Duodenal mucosa (tissue), 2 donors: Measurements from ENCODE around the gene MARCHF4.
"Not testable (repeated sequence)": the region's sequence is repeated elsewhere in the genome, so short reads cannot be mapped to it uniquely, and the experiment has no call there.

ENCODE experiments used
- H3K27ac ChIP-seq: one replicate; pipeline ENCODE4 v1.7.0; 2013; ENCODE audit warnings: low read depth, low read length
- H3K27me3 ChIP-seq, 2 donors: one replicate each; pipeline ENCODE4 v1.7.0; 2013; ENCODE audit warnings: low read length in 2 of 2, control low read depth in 1 of 2; ENCODE audit not compliant: insufficient read depth in 2 of 2, control insufficient read depth in 1 of 2
- H3K36me3 ChIP-seq, 2 donors: one replicate each; pipeline ENCODE4 v1.7.0; 2013; ENCODE audit warnings: low read length in 2 of 2, control low read depth in 1 of 2; ENCODE audit not compliant: insufficient read depth in 2 of 2, control insufficient read depth in 1 of 2
- H3K4me1 ChIP-seq, 2 donors: one replicate each; pipeline ENCODE4 v1.7.0; 2013; ENCODE audit warnings: low read length in 2 of 2, control low read depth in 1 of 2; ENCODE audit not compliant: insufficient read depth in 2 of 2, control insufficient read depth in 1 of 2
- H3K4me3 ChIP-seq, 2 donors: one replicate each; pipeline ENCODE4 v1.7.0; 2013; ENCODE audit warnings: low read length in 2 of 2, low read depth in 1 of 2
- H3K9ac ChIP-seq, 2 donors: one replicate each; pipeline ENCODE4 v1.7.0; 2013; ENCODE audit warnings: low read length in 2 of 2, low read depth in 1 of 2
- H3K9me3 ChIP-seq, 2 donors: one replicate each; pipeline ENCODE4 v1.7.0; 2013; ENCODE audit warnings: low read length in 2 of 2, control low read depth in 1 of 2; ENCODE audit not compliant: control insufficient read depth in 1 of 2

MARCHF4 gene

DNA sequence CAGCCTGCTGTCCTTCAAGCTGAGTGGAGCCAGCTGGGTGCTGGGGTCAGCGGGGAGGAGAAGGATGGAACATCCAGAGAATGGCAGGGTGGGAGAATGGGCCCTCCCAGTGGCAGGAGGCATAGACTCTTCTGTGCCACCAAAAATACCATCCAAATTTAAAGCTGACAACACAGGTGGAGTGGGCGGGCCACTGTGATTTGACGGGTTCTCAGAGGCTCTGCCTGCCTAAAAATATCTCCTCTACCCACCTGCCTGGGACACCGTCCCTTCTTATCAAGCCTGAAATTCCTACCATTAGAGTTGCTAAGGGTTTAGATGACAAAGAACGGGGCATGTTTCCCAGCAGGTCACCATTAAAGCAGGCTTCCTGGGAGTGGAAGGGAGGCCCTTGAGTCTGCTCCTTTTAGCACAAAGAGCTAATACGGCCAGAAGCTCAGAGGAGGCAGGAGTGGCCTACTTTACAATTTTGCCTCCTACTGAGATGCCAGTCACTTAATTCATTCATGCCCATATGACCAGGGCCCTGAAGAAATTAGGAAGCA, 19.8 kb upstream of the MARCHF4 start:
- no peak overlapping the region for H3K4me3 ChIP-seq
- no peaks in the 10 kb centered on the region for H3K9me3 ChIP-seq
- no peak overlapping the region for H3K27ac ChIP-seq
- H3K9ac ChIP-seq, result no peak overlapping the region
- no peaks in the 10 kb centered on the region for H3K4me1 ChIP-seq
- H3K36me3 ChIP-seq, result no peaks in the 10 kb centered on the region
- H3K27me3 ChIP-seq, result no peaks in the 10 kb centered on the region

DNA sequence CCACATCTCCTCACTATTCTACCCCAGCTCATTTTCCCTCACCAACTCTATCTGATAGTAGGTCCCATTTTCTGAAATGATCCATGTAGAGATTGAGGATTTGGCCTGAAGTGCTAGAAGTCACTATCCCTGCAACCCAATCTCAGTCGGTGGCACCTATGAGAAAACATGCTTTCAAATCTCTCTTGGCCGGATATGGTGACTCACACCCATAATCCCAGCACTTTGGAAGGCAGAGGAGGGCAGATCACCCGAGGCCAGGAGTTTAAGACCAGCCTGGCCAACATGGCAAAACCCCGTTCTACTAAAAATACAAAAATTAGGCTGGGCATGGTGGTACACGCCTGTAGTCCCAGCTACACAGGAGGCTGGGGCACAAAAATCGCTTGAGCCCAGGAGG, 19.1 kb upstream of the MARCHF4 start:
- H3K4me3 ChIP-seq, result no peak overlapping the region
- H3K9me3 ChIP-seq, result no peaks in the 10 kb centered on the region
- H3K9ac ChIP-seq, result no peak overlapping the region
- H3K27ac ChIP-seq, result no peak overlapping the region
- no peaks in the 10 kb centered on the region for H3K4me1 ChIP-seq
- no peaks in the 10 kb centered on the region for H3K27me3 ChIP-seq
- no peaks in the 10 kb centered on the region for H3K36me3 ChIP-seq

DNA sequence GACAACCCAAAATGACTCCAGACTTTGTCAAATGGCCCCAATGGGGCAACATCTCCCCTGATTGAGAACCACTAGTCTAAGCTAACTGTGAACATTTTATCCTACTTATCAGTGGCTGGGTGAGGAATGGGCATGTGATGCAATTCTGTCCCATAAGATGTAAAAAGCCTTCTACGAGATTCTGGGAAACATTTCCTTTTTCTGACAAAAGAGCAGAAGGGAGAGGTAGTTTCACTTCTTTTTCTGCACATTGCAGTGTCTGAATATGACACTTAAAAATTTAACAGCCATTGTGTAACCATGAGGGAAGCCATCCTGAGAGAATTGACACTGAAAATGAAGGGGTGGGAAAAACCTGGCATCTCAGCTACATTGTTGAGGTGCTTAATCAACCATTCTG, 17.3 kb upstream of the MARCHF4 start:
- Histone ChIP-seq H3K4me1 (no peaks in the 10 kb centered on the region), H3K36me3 (no peaks in the 10 kb centered on the region), H3K4me3 (no peak overlapping the region), H3K9me3 (no peaks in the 10 kb centered on the region), H3K27me3 (no peaks in the 10 kb centered on the region), H3K27ac (no peak overlapping the region), H3K9ac (no peak overlapping the region)

DNA sequence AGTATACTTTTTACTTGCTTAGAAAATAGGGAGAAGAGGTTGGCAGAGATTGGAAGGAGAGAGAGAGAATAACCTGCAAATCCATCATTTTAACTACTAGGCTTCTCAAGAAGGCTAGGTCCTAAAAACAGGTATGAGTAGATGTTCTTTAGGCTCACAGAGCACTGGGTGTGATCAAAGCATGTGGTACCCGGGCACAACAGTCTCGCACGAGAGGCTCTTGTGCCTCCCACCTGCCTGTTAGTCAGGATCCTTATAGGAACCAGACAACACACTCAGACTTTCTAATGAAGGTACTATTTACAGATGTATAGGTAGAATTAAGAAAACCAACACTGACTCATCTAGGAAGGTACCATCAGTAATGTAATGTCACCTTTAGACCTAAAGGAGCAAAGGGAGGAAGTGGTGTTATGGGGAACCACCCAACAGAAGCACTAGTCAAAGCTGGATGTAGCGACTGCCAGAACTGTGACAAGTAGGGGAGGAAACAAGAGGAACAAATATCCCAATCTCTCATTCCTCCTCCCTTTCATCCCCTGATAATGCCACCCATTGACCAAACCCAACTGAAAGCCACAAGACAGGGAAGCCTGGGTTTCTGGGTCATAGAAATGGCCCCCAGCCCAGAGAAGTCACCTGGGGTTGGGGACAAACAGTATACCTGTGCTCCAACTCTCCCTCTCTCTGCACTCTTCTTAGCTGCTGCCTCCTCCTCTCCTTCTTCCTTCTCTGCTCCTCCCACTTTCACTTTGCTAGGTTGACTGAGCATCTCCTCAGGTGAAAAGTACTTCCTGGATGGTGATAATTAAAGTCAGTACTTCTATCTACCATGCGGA, 16.0 kb upstream of the MARCHF4 start:
- H3K9me3 ChIP-seq, result no peaks in the 10 kb centered on the region
- H3K9ac ChIP-seq, result no peak overlapping the region
- H3K36me3 ChIP-seq, result no peaks in the 10 kb centered on the region
- no peaks in the 10 kb centered on the region for H3K27me3 ChIP-seq
- no peak overlapping the region for H3K27ac ChIP-seq
- no peaks in the 10 kb centered on the region for H3K4me1 ChIP-seq
- H3K4me3 ChIP-seq, result no peak overlapping the region

DNA sequence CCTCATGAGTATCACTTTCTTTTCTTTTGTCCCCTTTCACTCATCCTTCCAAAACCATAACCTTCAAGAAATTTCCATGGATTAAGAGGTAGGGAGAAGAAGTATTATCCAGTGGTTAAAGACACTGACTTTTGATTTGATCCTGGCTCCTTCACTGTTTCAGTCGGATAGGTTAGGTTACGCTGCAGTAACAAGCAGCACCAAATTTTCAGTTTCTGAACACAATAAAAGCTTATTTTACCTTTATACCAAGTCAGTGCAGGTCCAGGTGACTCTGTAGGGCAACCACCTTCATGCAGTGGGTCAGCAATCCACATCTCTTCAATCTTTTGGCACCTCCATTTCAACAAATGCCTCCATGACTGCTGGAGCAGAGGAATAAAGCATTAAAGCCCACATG, 15.0 kb upstream of the MARCHF4 start:
- no peaks in the 10 kb centered on the region for H3K27me3 ChIP-seq
- H3K4me3 ChIP-seq, result no peak overlapping the region
- no peaks in the 10 kb centered on the region for H3K4me1 ChIP-seq
- H3K9me3 ChIP-seq, result no peaks in the 10 kb centered on the region
- H3K27ac ChIP-seq, result no peak overlapping the region
- H3K9ac ChIP-seq, result no peak overlapping the region
- no peaks in the 10 kb centered on the region for H3K36me3 ChIP-seq

DNA sequence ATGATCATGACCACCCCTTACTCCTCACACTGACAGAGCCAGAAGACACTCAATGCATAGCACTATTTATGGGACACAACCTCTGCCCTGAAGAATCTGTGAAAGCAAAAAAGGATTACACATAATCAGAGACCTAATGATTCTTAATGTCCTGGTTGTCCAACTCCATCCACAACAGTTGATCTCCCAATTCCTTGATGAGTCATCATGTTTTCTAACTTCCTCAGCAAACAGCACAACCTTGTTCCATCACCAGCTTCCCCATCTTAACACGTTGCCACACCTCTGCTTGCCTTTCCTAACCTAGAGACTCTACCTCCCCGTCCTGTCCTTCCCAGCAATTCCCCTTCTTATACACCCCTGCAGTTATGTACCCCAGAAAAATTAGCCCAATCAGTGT, 13.2 kb upstream of the MARCHF4 start:
- no peak overlapping the region for H3K9ac ChIP-seq
- H3K9me3 ChIP-seq, result no peaks in the 10 kb centered on the region
- H3K4me3 ChIP-seq, result no peak overlapping the region
- H3K4me1 ChIP-seq, result no peaks in the 10 kb centered on the region
- H3K27ac ChIP-seq, result no peak overlapping the region
- no peaks in the 10 kb centered on the region for H3K27me3 ChIP-seq
- H3K36me3 ChIP-seq, result no peaks in the 10 kb centered on the region

DNA sequence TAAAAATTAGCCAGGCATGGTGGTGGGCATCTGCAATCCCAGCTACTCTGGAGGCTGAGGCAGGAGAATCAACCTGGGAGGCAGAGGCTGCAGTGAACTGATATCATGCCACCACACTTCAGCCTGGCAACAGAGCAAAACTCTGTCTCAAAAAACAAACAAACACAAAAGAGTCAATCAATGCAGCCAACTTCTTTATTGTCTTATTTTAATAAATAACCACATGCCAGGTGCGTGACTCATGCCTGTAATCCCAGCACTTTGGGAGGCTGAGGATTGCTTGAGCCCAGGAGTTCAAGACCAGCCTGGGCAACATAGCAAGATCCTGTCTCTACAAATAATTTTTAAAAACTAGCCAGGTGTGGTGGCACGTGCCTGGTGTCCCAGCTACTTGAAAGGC, 12.1 kb upstream of the MARCHF4 start:
- H3K27me3 ChIP-seq, result not testable (repeated sequence)

DNA sequence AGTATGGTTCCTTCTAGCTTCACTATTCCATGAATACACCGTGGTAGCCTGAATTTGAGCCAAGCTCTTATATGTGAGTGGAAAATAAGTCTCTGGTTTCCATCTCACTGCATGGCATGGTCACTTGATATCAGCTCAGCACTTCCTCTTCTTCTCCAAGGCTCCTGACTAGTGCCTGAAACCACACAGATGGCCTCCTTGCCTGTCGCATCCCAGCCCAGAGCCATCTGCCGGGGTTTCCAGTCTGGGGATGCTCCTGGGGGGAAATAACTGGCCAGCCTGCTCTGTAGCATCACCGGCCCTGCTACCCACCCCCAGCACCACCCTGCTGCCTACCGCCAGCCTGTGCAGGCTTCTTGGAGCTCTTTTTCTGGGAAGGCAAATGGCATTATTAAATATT, 7.7 kb upstream of the MARCHF4 start:
- no peaks in the 10 kb centered on the region for H3K9me3 ChIP-seq
- no peaks in the 10 kb centered on the region for H3K36me3 ChIP-seq
- H3K4me3 ChIP-seq, result no peak overlapping the region
- no peak overlapping the region for H3K9ac ChIP-seq
- no peaks in the 10 kb centered on the region for H3K27me3 ChIP-seq
- no peaks in the 10 kb centered on the region for H3K4me1 ChIP-seq
- no peak overlapping the region for H3K27ac ChIP-seq

More for the DNA sequence above, 12.1 kb upstream of the MARCHF4 start:
- not testable (repeated sequence) for H3K9ac ChIP-seq, H3K4me1 ChIP-seq, H3K4me3 ChIP-seq, H3K36me3 ChIP-seq, H3K9me3 ChIP-seq, H3K27ac ChIP-seq

DNA sequence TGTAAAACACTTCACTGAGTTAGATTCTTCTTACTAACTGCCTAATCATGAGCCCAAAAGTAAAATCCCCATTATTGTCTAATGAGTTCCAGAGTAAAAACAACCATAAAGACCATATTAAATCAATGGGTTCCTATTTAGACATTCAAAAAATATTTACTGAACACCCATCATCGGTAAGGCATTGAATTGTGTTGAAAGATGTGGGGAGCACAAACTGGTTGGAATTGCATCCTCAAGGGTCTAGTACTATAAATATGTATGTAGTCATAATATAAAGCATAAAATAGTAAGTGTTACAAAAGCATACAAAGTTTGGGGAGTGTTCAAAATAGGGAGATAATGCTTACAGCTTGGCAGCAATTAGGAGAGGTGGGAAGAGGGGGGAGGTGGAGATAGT, 3.0 kb upstream of the MARCHF4 start:
- peaks cover 0 to 5% of the 10 kb centered on the region in 2 donors for H3K4me1 ChIP-seq
- peaks cover 15 to 29% of the 10 kb centered on the region in 2 donors for H3K27me3 ChIP-seq
- H3K4me3 ChIP-seq, result no peak overlapping the region
- no peak overlapping the region for H3K9ac ChIP-seq
- no peaks in the 10 kb centered on the region for H3K9me3 ChIP-seq
- no peak overlapping the region for H3K27ac ChIP-seq
- no peaks in the 10 kb centered on the region for H3K36me3 ChIP-seq

DNA sequence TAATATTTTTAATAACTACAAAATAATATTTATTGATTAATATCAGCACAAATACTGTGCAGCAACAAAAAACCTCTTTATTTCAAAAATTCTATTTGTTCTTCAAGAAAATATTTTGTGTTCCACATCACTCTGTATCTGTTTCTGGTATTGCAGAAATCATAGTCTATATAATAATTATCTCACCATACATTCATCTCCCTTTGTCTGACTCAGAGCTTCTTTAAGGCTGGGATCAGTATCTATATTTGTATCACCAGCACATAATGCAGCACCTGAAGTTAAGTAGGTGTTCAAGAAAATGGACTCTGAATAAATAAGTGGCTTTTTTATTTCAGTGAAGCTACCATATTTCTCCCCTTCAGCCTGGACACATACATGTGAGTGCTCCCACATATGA, 1.6 kb upstream of the MARCHF4 start:
- no peak overlapping the region for H3K27ac ChIP-seq
- no peak overlapping the region for H3K9ac ChIP-seq
- peaks cover 18 to 35% of the 10 kb centered on the region in 2 donors for H3K27me3 ChIP-seq
- no peaks in the 10 kb centered on the region for H3K9me3 ChIP-seq
- H3K4me1 ChIP-seq, result peaks cover 0 to 5% of the 10 kb centered on the region in 2 donors
- no peaks in the 10 kb centered on the region for H3K36me3 ChIP-seq
- H3K4me3 ChIP-seq, result no peak overlapping the region
